ENCODE data around the gene B9D2. TPM values are rescaled to one million over a fixed set of nuclear protein-coding genes. Genes with fewer than 3 reads are reported as not detected.

B9D2 gene
- total RNA-seq, 1 experiment from 2014 or later, result 4.4 TPM

DNA sequence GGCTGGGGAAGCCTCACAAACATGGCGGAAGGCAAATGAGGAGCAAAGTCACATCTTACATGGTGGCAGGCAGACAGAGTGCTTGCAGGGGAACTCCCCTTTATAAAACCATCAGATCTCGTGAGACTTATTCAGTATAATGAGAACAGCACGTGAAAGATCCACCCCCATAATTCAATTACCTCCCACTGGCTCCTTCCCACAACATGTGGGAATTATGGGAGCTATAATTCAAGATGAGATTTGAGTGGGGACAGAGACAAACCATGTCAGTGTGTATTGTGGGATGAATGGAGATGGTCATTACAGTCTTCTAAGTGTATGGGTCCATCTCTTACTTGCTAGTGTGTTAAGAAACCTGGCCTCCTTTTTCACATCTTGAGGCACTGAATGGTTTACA, 38.1 kb upstream of the B9D2 start:
- no peaks in the 10 kb centered on the region for H4K20me1 ChIP-seq (ENCODE audit: low read length)
- no peak overlapping the region for H3K27ac ChIP-seq (ENCODE audit: low read length)
- no peak overlapping the region for H3K9ac ChIP-seq (ENCODE audit: low read length)
- H3K27me3 ChIP-seq (ENCODE audit: low read length), result no peaks in the 10 kb centered on the region
- DNase-seq, result no peak
- intact Hi-C loops (cut with micrococcal nuclease), result no loop called here
- H3K9me3 ChIP-seq (ENCODE audit: low read length), result no peaks in the 10 kb centered on the region
- BruUV-seq (replicated peaks), result no TSS peak
- TF ChIP-seq, protein P1, sequence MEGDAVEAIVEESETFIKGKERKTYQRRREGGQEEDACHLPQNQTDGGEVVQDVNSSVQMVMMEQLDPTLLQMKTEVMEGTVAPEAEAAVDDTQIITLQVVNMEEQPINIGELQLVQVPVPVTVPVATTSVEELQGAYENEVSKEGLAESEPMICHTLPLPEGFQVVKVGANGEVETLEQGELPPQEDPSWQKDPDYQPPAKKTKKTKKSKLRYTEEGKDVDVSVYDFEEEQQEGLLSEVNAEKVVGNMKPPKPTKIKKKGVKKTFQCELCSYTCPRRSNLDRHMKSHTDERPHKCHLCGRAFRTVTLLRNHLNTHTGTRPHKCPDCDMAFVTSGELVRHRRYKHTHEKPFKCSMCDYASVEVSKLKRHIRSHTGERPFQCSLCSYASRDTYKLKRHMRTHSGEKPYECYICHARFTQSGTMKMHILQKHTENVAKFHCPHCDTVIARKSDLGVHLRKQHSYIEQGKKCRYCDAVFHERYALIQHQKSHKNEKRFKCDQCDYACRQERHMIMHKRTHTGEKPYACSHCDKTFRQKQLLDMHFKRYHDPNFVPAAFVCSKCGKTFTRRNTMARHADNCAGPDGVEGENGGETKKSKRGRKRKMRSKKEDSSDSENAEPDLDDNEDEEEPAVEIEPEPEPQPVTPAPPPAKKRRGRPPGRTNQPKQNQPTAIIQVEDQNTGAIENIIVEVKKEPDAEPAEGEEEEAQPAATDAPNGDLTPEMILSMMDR (conservative IDR thresholded peaks at IDR 0.05; ENCODE audit: low read depth, low read length), result no peak
- TF ChIP-seq EZH2 (IDR thresholded peaks at IDR 0.05; ENCODE audit: low read length, unreplicated experiment) (no peak), EZH2phosphoT487 (IDR thresholded peaks at IDR 0.05; ENCODE audit: borderline replicate concordance, low read length) (no peak)
- ChIA-PET CTCF (interaction anchor here (0.6 kb wide), 1 partner anchor 1431 kb away, joined by 3 read pairs; the partner anchor contains the start of gene PSMC4), POLR2A (ENCODE audit: unreplicated experiment) (no interaction called here)
- H3K36me3 ChIP-seq (ENCODE audit: low read depth, low read length), result no peaks in the 10 kb centered on the region
- no peak for ATAC-seq
- H3K4me1 ChIP-seq (ENCODE audit: insufficient read depth, low read length), result 0 out of 2 replicates have a peak, but pooled peaks cover 5% of the 10 kb centered on the region
- peaks cover 16% of the 10 kb centered on the region for H3K79me2 ChIP-seq (ENCODE audit: low read length)
- no peak overlapping the region for H2AFZ ChIP-seq (ENCODE audit: low read length)
- H3K4me3 ChIP-seq (ENCODE audit: low read length), result no peak overlapping the region
- H3F3A ChIP-seq (ENCODE audit: low read length, unreplicated experiment), result no peaks in the 10 kb centered on the region
- H3K9me2 ChIP-seq (replicated peaks; ENCODE audit: low read length), result no peaks in the 10 kb centered on the region
- H3K4me2 ChIP-seq (ENCODE audit: low read length), result no peak overlapping the region

DNA sequence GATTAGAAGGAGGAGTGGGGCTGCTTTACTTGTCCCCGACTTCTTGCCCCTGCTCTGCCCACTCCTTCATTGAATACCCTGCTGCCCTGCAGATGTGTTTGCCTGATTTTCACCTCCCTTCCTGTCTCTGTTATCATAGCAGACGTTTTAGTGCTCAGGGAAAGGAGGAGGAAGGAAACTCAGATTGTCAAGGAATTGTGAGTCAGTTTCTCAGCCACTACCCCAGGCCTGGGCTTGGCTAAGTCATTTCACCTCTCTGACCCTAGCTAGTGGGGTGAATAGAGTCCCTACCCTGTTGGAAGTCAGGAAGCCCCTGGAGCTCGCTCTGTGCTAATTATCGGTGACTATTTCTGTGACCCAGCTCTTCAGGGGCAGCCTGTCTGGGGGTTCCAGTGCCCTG, 37.5 kb upstream of the B9D2 start:
- intact Hi-C loops (cut with micrococcal nuclease), result no loop called here
- Histone ChIP-seq H3K9me2 (replicated peaks; ENCODE audit: low read length) (no peaks in the 10 kb centered on the region), H3K4me2 (ENCODE audit: low read length) (no peak overlapping the region), H3F3A (ENCODE audit: low read length, unreplicated experiment) (no peaks in the 10 kb centered on the region), H3K4me1 (ENCODE audit: insufficient read depth, low read length) (0 out of 2 replicates have a peak, but pooled peaks cover 5% of the 10 kb centered on the region), H3K27me3 (ENCODE audit: low read length) (no peaks in the 10 kb centered on the region), H3K4me3 (ENCODE audit: low read length) (no peak overlapping the region), H3K27ac (ENCODE audit: low read length) (no peak overlapping the region), H4K20me1 (ENCODE audit: low read length) (no peaks in the 10 kb centered on the region), H3K9me3 (ENCODE audit: low read length) (no peaks in the 10 kb centered on the region), H2AFZ (ENCODE audit: low read length) (no peak overlapping the region), H3K36me3 (ENCODE audit: low read depth, low read length) (no peaks in the 10 kb centered on the region), H3K79me2 (ENCODE audit: low read length) (peaks cover 20% of the 10 kb centered on the region), H3K9ac (ENCODE audit: low read length) (no peak overlapping the region)
- ATAC-seq (no peak), DNase-seq (no peak)
- no TSS peak for BruUV-seq (replicated peaks)
- ChIA-PET CTCF (interaction anchor here (0.6 kb wide), 1 partner anchor 1431 kb away, joined by 3 read pairs; the partner anchor contains the start of gene PSMC4), POLR2A (ENCODE audit: unreplicated experiment) (no interaction called here)
- TF ChIP-seq EZH2 (IDR thresholded peaks at IDR 0.05; ENCODE audit: low read length, unreplicated experiment) (no peak), EZH2phosphoT487 (IDR thresholded peaks at IDR 0.05; ENCODE audit: borderline replicate concordance, low read length) (no peak)
- TF ChIP-seq, protein P1 (conservative IDR thresholded peaks at IDR 0.05; ENCODE audit: low read depth, low read length), result no peak

DNA sequence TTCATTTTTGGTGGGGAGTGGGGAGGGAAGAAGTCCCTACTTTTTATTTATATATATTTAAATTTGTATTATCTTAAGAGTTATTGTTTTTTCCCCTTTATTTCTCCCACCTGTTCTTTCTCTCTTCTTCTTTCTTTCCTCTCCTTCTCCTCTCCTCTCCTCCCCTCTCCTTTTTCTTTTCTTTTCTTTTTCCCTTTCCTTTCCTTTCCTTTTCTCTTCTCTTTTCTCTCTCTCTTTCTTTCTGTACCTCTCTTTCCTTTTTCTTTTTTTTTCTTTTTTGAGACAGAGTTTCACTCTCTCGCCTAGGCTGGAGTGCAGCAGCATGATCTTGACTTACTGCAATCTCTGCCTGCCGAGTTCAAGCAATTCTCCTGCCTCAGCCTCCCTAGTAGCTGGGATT, 35.6 kb upstream of the B9D2 start:
- no peak overlapping the region for H3K27ac ChIP-seq (ENCODE audit: low read length)

More for the DNA sequence above, 35.6 kb upstream of the B9D2 start:
- Histone ChIP-seq H3K9me3 (ENCODE audit: low read length) (no peaks in the 10 kb centered on the region), H3K27me3 (ENCODE audit: low read length) (no peaks in the 10 kb centered on the region), H2AFZ (ENCODE audit: low read length) (no peak overlapping the region), H3F3A (ENCODE audit: low read length, unreplicated experiment) (no peaks in the 10 kb centered on the region), H3K79me2 (ENCODE audit: low read length) (peaks cover 36% of the 10 kb centered on the region), H3K36me3 (ENCODE audit: low read depth, low read length) (no peaks in the 10 kb centered on the region), H3K4me3 (ENCODE audit: low read length) (no peak overlapping the region), H3K4me1 (ENCODE audit: insufficient read depth, low read length) (peaks cover 10% of the 10 kb centered on the region; the same call in 1 of the 2 replicates), H3K9me2 (replicated peaks; ENCODE audit: low read length) (no peaks in the 10 kb centered on the region), H3K9ac (ENCODE audit: low read length) (no peak overlapping the region), H4K20me1 (ENCODE audit: low read length) (no peaks in the 10 kb centered on the region), H3K4me2 (ENCODE audit: low read length) (no peak overlapping the region)
- DNase-seq, result no peak
- no TSS peak for BruUV-seq (replicated peaks)
- no peak for ATAC-seq
- ChIA-PET POLR2A (ENCODE audit: unreplicated experiment) (no interaction called here), CTCF (no interaction called here)
- intact Hi-C loops (cut with micrococcal nuclease), result no loop called here
- TF ChIP-seq EZH2phosphoT487 (IDR thresholded peaks at IDR 0.05; ENCODE audit: borderline replicate concordance, low read length) (no peak), EZH2 (IDR thresholded peaks at IDR 0.05; ENCODE audit: low read length, unreplicated experiment) (no peak)
- TF ChIP-seq, protein P1 (conservative IDR thresholded peaks at IDR 0.05; ENCODE audit: low read depth, low read length), result no peak

Measured in PC-3 (cell line).